ENCODE measurements around the gene DEPDC1.
A peak's percentile ranks its signal among the peaks of the same experiment; 100 is the strongest.

The DEPDC1 gene

GRCh38 chr1:68496680-68497357, at the start of gene DEPDC1:
DEPDC1 (minus strand) TSS chr1:68497082; CDS start chr1:68496999, 83 bp downstream.
- H3K9me3 ChIP-seq (ENCODE audit: control insufficient read depth, low read length): no peaks in the 10 kb centered on the region
- peak; percentile 99 for DNase-seq (ENCODE audit: low read depth)

GRCh38 chr1:68544651-68545050, 47.8 kb upstream of the DEPDC1 start:
- Histone ChIP-seq H3K9me3 (ENCODE audit: control insufficient read depth, low read length) (peaks cover 8% of the 10 kb centered on the region), H3K36me3 (ENCODE audit: control insufficient read depth, insufficient read depth, low read length, severe bottlenecking) (no peaks in the 10 kb centered on the region), H3K4me1 (ENCODE audit: control insufficient read depth, insufficient read depth, low read length) (no peaks in the 10 kb centered on the region), H3K27me3 (replicated peaks; ENCODE audit: control insufficient read depth, insufficient read depth, low read length) (no peaks in the 10 kb centered on the region), H3K9ac (ENCODE audit: low read length) (no peak overlapping the region), H3K4me3 (ENCODE audit: low read length) (no peak overlapping the region)
- DNase-seq (ENCODE audit: low read depth): no peak

More at GRCh38 chr1:68496680-68497357, at the start of gene DEPDC1:
- no peaks in the 10 kb centered on the region for H3K36me3 ChIP-seq (ENCODE audit: control insufficient read depth, insufficient read depth, low read length, severe bottlenecking)
- peak within 1 kb of the TSS; percentile 92 for H3K4me3 ChIP-seq (ENCODE audit: low read length)
- no peaks in the 10 kb centered on the region for H3K27me3 ChIP-seq (replicated peaks; ENCODE audit: control insufficient read depth, insufficient read depth, low read length)
- H3K9ac ChIP-seq (ENCODE audit: low read length): peak within 1 kb of the TSS; percentile 60
- peaks cover 4% of the 10 kb centered on the region for H3K4me1 ChIP-seq (ENCODE audit: control insufficient read depth, insufficient read depth, low read length)

GRCh38 chr1:68542586-68542985, 45.7 kb upstream of the DEPDC1 start:
- peaks cover 3% of the 10 kb centered on the region for H3K4me1 ChIP-seq (ENCODE audit: control insufficient read depth, insufficient read depth, low read length)
- no peak overlapping the region for H3K4me3 ChIP-seq (ENCODE audit: low read length)
- no peaks in the 10 kb centered on the region for H3K36me3 ChIP-seq (ENCODE audit: control insufficient read depth, insufficient read depth, low read length, severe bottlenecking)
- DNase-seq (ENCODE audit: low read depth): no peak
- H3K27me3 ChIP-seq (replicated peaks; ENCODE audit: control insufficient read depth, insufficient read depth, low read length): no peaks in the 10 kb centered on the region
- H3K9me3 ChIP-seq (ENCODE audit: control insufficient read depth, low read length): no peaks in the 10 kb centered on the region
- H3K9ac ChIP-seq (ENCODE audit: low read length): no peak overlapping the region

DNA sequence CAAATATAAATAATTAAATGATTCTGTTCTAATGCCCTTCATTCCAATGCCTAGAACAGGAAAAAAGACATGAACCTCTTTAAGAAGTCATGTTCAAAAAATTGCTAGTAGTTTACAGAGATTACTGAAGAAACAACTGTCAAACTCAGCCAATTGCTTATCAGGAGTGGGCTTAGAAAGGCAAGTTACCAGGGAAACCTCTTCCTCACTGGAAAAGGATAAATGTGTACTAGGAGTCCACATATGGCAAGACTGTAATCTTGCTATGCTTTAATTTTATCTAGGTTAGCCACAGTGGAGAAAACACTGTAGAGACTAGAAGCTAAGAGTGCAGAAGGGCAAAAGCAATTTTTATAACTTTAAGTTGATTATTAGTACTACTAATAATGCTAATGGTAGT, 42.1 kb upstream of the DEPDC1 start:
- H3K36me3 ChIP-seq (ENCODE audit: control insufficient read depth, insufficient read depth, low read length, severe bottlenecking): no peaks in the 10 kb centered on the region
- H3K27me3 ChIP-seq (replicated peaks; ENCODE audit: control insufficient read depth, insufficient read depth, low read length): no peaks in the 10 kb centered on the region
- peaks cover 7% of the 10 kb centered on the region for H3K4me1 ChIP-seq (ENCODE audit: control insufficient read depth, insufficient read depth, low read length)
- no peaks in the 10 kb centered on the region for H3K9me3 ChIP-seq (ENCODE audit: control insufficient read depth, low read length)
- no peak overlapping the region for H3K4me3 ChIP-seq (ENCODE audit: low read length)
- no peak overlapping the region for H3K9ac ChIP-seq (ENCODE audit: low read length)
- no peak for DNase-seq (ENCODE audit: low read depth)

DNA sequence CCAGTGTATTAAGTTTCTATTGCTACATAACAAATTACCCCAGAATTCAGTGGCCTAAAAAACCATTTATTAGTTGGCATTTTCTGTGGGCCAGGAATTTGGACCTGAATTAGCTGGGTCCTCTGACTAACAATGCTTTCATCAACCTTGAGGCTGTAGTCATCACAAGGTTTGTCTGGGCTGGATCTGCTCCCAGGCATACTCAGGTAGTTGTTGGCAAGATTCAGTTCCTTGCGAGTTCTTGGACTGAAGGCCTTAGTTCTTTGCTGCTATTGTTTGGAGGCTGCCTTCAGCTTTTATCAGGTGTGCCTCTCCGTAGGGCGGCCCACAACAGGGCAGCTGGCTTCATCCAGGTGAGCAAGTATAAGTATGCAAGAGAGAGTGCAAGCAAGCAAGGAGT, 31.4 kb upstream of the DEPDC1 start:
- H3K9ac ChIP-seq (ENCODE audit: low read length): no peak overlapping the region
- H3K4me1 ChIP-seq (ENCODE audit: control insufficient read depth, insufficient read depth, low read length): no peaks in the 10 kb centered on the region
- no peak overlapping the region for H3K4me3 ChIP-seq (ENCODE audit: low read length)
- H3K36me3 ChIP-seq (ENCODE audit: control insufficient read depth, insufficient read depth, low read length, severe bottlenecking): no peaks in the 10 kb centered on the region
- no peaks in the 10 kb centered on the region for H3K27me3 ChIP-seq (replicated peaks; ENCODE audit: control insufficient read depth, insufficient read depth, low read length)
- H3K9me3 ChIP-seq (ENCODE audit: control insufficient read depth, low read length): peaks cover 5% of the 10 kb centered on the region
- no peak for DNase-seq (ENCODE audit: low read depth)

DNA sequence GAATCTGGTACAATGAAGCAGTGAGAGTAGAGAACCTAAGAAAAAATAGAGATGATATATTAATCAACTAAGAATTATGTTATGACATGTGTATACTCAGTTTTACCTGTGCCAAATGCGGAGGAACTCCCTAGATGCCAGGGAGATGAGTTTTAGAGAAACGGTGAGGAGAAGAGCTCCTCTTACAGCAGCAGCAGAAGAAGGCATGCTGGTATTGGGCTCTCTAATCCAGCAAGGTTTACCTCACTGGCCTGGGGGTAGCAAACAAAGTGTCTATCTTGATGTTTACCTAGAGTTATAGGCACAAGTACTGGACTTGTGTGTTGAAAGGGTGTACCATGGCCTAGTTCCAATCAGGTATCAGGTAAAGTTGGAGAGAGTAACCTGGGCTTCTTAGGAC, 28.9 kb upstream of the DEPDC1 start:
- Histone ChIP-seq H3K9ac (ENCODE audit: low read length) (no peak overlapping the region), H3K4me1 (ENCODE audit: control insufficient read depth, insufficient read depth, low read length) (no peaks in the 10 kb centered on the region), H3K27me3 (replicated peaks; ENCODE audit: control insufficient read depth, insufficient read depth, low read length) (no peaks in the 10 kb centered on the region), H3K9me3 (ENCODE audit: control insufficient read depth, low read length) (no peaks in the 10 kb centered on the region), H3K36me3 (ENCODE audit: control insufficient read depth, insufficient read depth, low read length, severe bottlenecking) (no peaks in the 10 kb centered on the region), H3K4me3 (ENCODE audit: low read length) (no peak overlapping the region)
- DNase-seq (ENCODE audit: low read depth): no peak

GRCh38 chr1:68521286-68521685, 24.4 kb upstream of the DEPDC1 start:
- no peaks in the 10 kb centered on the region for H3K9me3 ChIP-seq (ENCODE audit: control insufficient read depth, low read length)
- no peak overlapping the region for H3K9ac ChIP-seq (ENCODE audit: low read length)
- no peak for DNase-seq (ENCODE audit: low read depth)
- H3K4me1 ChIP-seq (ENCODE audit: control insufficient read depth, insufficient read depth, low read length): no peaks in the 10 kb centered on the region
- no peaks in the 10 kb centered on the region for H3K36me3 ChIP-seq (ENCODE audit: control insufficient read depth, insufficient read depth, low read length, severe bottlenecking)
- H3K27me3 ChIP-seq (replicated peaks; ENCODE audit: control insufficient read depth, insufficient read depth, low read length): no peaks in the 10 kb centered on the region
- H3K4me3 ChIP-seq (ENCODE audit: low read length): no peak overlapping the region

DNA sequence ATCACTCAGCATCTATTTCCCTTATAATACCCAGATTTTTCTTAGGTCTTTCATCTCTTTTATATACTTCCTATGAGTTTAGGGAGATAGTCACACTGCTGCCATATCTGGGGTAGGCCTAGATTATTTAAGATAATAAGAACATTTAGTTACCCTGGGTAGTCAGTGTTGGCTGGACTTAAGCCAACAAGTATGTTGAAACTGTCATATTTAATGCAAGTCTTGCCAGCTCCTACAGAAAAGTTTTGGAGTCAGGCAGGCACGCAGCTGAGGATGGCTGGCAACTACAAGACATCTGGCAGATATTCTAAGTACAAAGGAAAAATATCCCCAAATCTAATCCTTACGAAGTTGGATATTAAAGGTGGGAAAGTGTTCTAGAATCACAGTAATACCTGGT, 19.2 kb upstream of the DEPDC1 start:
- no peaks in the 10 kb centered on the region for H3K9me3 ChIP-seq (ENCODE audit: control insufficient read depth, low read length)
- DNase-seq (ENCODE audit: low read depth): peak; percentile 28
- no peak overlapping the region for H3K4me3 ChIP-seq (ENCODE audit: low read length)
- no peak overlapping the region for H3K9ac ChIP-seq (ENCODE audit: low read length)
- H3K4me1 ChIP-seq (ENCODE audit: control insufficient read depth, insufficient read depth, low read length): no peaks in the 10 kb centered on the region
- H3K36me3 ChIP-seq (ENCODE audit: control insufficient read depth, insufficient read depth, low read length, severe bottlenecking): no peaks in the 10 kb centered on the region
- H3K27me3 ChIP-seq (replicated peaks; ENCODE audit: control insufficient read depth, insufficient read depth, low read length): no peaks in the 10 kb centered on the region

GRCh38 chr1:68511254-68511653, 14.4 kb upstream of the DEPDC1 start:
- H3K9me3 ChIP-seq (ENCODE audit: control insufficient read depth, low read length): peaks cover 5% of the 10 kb centered on the region
- no peak for DNase-seq (ENCODE audit: low read depth)
- no peak overlapping the region for H3K4me3 ChIP-seq (ENCODE audit: low read length)
- no peaks in the 10 kb centered on the region for H3K36me3 ChIP-seq (ENCODE audit: control insufficient read depth, insufficient read depth, low read length, severe bottlenecking)
- H3K9ac ChIP-seq (ENCODE audit: low read length): no peak overlapping the region
- H3K4me1 ChIP-seq (ENCODE audit: control insufficient read depth, insufficient read depth, low read length): no peaks in the 10 kb centered on the region
- H3K27me3 ChIP-seq (replicated peaks; ENCODE audit: control insufficient read depth, insufficient read depth, low read length): no peaks in the 10 kb centered on the region

GRCh38 chr1:68506386-68506785, 9.5 kb upstream of the DEPDC1 start:
- DNase-seq (ENCODE audit: low read depth): no peak
- H3K4me1 ChIP-seq (ENCODE audit: control insufficient read depth, insufficient read depth, low read length): no peaks in the 10 kb centered on the region
- H3K36me3 ChIP-seq (ENCODE audit: control insufficient read depth, insufficient read depth, low read length, severe bottlenecking): no peaks in the 10 kb centered on the region
- H3K9me3 ChIP-seq (ENCODE audit: control insufficient read depth, low read length): peaks cover 11% of the 10 kb centered on the region
- no peak overlapping the region for H3K4me3 ChIP-seq (ENCODE audit: low read length)
- H3K27me3 ChIP-seq (replicated peaks; ENCODE audit: control insufficient read depth, insufficient read depth, low read length): no peaks in the 10 kb centered on the region
- no peak overlapping the region for H3K9ac ChIP-seq (ENCODE audit: low read length)

DNA sequence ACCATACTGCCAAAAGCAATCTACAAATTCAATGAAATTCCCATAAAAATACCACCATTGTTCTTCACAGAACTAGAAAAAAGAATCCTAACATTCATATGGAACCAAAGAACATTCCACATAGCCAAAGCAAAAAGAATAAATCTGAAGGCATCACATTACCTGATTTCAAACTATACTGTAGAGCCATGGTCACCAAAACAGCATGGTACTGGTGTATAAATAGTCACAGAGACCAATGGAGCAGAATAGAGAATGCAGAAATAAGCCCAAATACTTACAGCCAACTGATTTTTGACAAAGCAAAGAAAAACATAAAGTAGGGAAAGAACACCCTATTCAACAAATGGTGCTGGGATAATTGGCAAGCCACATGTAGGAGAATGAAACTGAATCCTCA, 6.2 kb upstream of the DEPDC1 start:
- Histone ChIP-seq H3K9ac (ENCODE audit: low read length) (no peak overlapping the region), H3K36me3 (ENCODE audit: control insufficient read depth, insufficient read depth, low read length, severe bottlenecking) (no peaks in the 10 kb centered on the region), H3K4me3 (ENCODE audit: low read length) (no peak overlapping the region), H3K9me3 (ENCODE audit: control insufficient read depth, low read length) (peaks cover 7% of the 10 kb centered on the region), H3K27me3 (replicated peaks; ENCODE audit: control insufficient read depth, insufficient read depth, low read length) (no peaks in the 10 kb centered on the region), H3K4me1 (ENCODE audit: control insufficient read depth, insufficient read depth, low read length) (no peaks in the 10 kb centered on the region)
- no peak for DNase-seq (ENCODE audit: low read depth)

DNA sequence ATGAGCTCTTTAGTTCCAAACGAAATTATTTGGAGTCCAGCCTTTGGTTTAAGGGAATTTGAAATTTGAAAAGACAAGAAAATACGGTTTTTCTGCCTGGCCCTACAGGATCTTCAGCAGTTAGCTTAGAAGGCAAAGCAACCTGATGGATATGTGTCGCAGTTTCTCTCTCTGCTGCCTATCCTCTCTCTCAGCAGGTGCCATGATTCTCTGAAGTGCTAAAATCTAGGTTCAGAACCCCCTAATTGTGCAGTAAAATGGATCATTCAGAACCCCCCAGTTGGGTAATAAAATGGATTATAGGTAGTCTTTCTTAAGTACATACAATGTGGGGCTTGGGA, 446 bp upstream of the DEPDC1 start:
- Histone ChIP-seq H3K9ac (ENCODE audit: low read length) (peak overlapping the region; percentile 60), H3K4me3 (ENCODE audit: low read length) (peak overlapping the region; percentile 92), H3K36me3 (ENCODE audit: control insufficient read depth, insufficient read depth, low read length, severe bottlenecking) (no peaks in the 10 kb centered on the region), H3K9me3 (ENCODE audit: control insufficient read depth, low read length) (no peaks in the 10 kb centered on the region), H3K27me3 (replicated peaks; ENCODE audit: control insufficient read depth, insufficient read depth, low read length) (no peaks in the 10 kb centered on the region), H3K4me1 (ENCODE audit: control insufficient read depth, insufficient read depth, low read length) (peaks cover 4% of the 10 kb centered on the region)
- no peak for DNase-seq (ENCODE audit: low read depth)

Data from adipocyte (in vitro differentiated cells).